GM18861 (cell line): ENCODE data around the gene CNBD2.
"Not testable (repeated sequence)": the region's sequence is repeated elsewhere in the genome, so short reads cannot be mapped to it uniquely, and the experiment has no call there.

ENCODE experiments used
- ATAC-seq: cut with Tn5 transposase; IDR thresholded peaks from one replicate; pipeline ENCODE4 v1.9.1; 2021; ENCODE audit not compliant: unreplicated experiment

The CNBD2 gene

DNA sequence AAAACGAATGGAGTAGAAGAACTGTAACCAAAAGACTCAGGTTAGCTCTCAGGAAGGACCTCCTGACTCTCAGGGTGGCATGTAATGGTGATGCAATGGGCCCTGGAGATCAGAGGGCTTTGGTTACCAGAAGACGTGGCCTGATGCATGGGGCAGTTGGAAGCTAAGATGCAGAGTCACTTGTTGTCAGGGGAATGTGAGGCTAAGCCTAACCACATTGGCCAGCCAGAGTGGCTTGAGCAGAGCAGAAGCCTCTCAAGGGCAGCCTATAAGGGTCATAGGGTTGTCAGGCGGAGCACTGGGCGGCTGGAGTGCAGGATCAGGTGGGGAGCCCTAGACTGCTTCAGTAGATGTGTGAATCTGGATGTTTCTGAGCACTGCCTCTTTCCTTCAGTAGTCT, 5.9 kb downstream of the CNBD2 start:
- ATAC-seq, result no peak

DNA sequence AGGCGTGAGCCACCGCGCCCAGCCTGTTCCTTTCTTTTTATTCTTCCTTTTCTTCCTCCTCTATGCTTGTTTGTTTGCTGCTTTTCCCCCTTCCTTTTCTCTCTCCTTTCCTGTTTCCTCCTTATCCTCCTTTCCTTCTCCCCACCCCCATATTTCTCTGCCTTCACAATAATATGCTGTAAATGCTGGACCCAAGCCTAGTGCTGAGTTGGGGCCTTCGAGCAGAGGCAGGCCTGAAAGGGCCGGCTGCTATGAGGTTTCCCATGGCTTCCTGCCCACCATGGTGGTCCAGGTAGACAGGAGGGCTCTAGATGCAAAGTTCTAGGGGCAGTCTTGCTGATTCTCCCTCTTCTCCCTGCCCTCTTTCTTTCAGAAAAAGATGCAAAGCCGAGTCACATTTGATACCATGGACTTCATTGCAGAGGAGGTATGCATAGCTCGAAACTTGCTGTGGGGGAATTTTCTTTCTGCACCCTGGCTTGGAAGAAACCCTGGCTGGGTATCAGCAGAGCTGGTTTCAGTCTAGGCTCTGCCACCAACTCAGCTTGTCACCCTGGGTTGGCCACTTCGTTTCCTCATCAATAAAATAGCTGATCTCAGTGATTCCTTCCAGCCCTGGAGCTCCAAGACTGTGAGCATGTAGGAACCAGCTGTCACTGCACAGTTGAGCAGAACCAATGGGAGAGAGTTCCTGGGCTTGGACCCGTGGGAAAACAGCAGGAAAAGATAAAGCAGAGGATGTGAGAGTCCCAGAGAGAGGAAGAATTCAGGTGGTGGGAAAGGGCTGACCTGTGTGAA, 7.4 kb downstream of the CNBD2 start:
- ATAC-seq, result no peak

DNA sequence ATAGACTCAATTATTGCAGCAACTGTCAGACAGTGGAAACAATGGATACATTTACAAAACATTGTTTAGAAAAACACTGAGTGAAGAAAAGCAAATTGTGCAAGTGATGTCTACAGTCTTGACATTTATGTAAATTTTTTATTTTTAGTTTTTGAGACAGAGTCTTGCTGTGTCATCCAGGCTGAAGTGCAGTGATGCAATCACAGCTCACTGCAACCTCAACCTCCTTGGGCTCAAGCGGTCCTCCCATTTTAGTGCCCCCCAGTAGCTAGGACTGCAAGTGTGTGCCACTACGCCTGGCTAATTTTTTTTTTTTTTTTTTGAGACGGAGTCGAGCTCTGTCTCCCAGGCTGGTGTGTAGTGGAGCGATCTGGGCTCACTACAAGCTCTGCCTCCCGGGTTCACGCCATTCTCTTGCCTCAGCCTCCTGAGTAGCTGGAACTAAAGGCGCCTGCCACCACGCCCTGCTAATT, 9.7 kb downstream of the CNBD2 start:
- no peak for ATAC-seq

DNA sequence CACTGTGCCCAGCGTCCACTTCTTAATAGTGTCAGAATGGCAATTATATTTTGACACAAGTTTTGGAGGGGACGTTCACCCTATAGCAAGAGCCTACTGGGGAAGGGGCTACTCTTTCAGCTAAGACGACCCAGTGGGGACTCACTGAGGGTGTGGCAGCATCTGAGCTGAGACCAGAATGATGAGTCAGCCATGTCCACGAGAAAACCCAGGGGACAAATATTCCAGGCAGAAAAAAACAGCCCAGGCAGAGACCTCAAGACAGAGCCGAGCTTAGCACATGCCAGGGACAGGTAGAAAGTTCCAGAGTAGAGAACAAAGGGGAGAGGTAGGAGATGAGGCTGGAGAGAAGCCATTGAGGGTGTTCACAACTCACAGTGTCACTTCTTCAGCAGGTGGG, 11.2 kb downstream of the CNBD2 start:
- ATAC-seq, result no peak

DNA sequence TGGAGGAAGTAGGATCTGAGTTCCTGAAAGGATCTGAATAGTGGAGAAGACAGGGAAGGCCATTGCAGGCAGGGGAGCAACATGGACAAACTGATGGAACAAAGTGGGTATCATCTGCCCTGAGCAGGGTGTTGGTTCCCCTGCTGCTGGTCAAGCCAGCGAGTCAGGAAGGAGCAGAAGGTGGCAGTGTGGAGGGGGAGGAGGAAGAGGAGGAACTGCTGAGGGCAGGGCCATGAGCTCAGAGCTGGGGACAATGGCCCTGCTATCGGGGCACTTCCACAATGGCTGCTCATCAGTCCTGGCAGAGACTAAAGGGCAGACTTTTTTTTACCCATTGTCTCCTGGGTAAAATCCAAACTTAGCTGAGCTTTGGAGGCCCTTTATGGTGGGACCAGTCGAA, 13.6 kb downstream of the CNBD2 start:
- no peak for ATAC-seq

DNA sequence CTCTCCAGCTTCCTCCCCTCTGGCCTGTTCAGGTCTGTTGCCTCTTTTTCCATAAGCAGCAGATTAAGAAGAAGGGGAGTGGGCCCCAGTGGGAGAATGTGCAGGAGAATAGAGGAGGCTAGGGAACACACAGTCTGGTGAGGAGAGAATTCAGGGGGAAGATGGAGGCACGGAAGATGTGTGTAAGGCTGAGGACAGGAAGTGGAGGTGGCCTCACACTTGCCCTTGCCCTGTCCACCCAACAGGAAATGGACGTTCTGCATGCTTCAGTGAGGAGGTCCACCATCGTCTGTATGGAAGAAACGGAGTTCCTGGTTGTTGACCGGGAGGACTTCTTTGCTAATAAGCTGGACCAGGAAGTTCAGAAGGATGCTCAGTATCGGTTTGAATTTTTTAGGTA, 16.0 kb downstream of the CNBD2 start:
- no peak for ATAC-seq

DNA sequence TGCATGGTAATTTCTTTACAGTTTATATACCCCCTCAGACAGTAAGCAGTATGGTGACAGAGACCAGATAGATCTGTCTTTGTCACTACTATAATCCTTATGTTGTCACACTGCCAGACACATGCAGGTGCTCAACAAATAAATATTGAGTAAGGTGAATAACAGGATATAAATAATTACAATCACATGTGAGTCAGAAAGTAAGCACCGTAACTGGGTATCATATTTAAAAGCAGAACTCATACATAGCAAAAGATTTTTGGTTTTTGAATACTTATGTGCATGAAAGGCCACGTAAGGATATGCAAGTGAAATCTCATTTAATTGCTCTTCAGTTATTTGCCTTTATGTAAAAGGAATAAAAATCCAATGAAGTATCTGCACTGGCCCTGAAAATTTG, 17.4 kb downstream of the CNBD2 start:
- ATAC-seq, result no peak

DNA sequence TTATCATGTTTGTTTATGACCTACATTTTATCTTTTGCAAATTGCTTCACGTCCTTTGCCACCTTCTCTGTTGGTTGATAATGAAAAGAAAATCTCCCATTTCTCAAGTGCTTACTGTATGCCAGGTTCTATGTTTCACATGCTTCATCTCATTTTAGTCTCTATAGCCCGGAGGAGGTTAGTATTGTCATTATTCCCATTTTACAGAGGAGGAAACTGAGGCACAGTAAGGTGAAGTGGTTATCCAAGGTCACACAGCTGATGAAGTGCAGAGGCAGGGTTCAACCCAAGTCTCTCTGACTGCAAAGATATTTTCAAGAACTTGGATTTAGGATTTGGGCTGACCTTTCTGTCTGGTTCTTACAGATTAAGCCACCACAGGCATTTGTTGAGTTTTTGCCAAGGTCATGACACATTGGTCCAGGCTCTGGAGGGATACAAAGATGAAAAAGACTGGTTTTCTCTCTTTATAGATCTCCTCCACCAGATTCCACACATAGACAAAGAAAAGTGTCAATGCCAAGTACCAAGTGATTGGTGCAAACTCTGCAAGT, 20.6 kb downstream of the CNBD2 start:
- ATAC-seq, result no peak

DNA sequence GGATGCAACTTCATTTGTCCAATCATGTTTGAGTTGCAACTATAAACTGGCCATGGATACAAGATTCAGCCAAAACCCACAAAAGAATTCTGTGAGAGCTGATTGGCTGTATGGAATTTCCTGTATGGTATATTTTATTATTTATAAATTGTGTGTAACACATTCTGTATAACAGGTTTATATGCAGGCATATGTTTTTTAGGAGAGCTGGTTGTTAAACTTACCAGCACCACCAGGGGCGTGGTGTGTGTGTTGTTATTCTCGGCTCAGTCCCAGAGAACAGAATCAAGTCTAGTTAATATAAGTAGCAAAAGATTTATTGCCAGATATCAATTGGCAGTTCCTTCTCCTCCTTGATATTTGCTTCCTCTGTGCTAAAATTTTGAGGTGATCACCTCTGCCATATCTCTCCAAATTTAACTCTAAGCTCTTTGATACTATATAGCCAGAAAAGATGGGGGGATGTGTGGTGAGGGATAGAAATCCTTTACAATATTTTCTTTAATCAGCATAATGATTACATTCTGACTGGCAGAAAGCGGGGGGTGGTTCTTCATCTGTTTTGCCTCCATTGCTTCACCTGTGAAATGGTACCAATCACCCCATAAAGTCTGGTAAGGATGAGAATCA, 22.9 kb downstream of the CNBD2 start:
- ATAC-seq, result no peak

DNA sequence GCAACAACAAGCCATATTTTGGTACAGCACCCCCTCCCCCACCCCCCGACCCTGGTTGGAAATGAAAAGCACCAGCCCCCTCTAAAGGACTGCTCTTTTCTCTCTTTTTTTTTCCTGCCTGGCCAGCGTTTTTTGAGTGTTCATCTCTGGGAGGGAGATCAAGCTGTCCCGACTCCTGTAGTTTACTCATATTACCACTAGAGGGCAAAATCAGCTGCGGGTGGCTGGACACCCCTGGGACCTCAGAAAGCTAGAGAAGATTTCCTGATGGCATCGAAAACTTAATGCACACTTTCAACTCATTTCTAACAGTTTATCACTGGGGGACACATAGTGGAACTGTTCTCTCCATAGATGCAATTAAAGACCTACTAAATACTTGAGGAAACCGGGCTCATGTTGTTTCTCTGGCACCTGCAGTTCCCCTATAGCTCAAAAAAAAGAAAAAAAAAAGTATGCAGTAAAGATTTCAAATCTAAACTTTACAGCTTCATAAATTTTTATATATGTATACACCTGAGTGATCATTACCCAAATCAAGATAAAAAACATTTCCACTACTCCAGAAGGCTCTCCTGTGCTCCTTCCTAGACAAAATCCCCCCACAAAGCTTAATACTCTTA, 24.4 kb downstream of the CNBD2 start:
- no peak for ATAC-seq

DNA sequence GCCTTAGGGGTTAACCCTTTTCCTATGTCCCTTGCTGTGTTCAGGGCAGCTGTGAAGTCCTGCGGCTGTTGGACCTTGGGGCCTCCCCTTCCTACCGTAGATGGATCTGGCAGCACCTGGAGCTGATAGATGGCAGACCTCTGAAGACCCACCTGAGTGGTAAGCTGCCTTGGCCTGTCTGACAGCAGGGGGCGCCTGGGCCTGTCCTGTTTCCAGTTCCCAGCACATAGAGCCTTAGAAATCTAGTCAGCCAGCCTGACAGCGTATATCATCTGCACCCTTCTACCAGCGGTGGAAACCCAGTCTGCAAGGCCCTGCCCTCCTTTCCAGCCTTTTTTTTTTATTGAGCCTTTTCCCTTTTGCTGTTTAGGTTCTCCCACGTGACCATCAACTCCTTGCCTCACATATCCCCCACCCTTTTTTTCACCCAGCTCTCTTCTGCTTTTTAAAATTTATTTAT, 26.6 kb downstream of the CNBD2 start:
- ATAC-seq, result no peak

DNA sequence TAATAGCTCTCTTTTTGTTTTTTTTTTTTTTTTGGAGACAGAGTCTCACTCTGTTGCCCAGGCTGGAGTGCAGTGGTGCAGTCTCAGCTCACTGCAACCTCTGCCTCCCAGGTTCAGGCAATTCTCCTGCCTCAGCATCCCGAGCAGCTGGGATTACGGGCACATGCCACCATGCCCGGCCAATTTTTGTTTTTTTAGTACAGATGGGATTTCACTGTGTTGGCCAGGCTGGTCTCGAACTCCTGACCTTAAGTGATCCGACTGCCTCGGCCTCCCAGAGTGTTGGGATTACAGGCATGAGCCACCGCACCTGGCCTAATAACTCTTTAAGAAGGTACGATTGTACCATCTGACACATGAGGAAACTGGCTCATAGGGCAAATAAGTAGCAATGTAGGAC, 28.1 kb downstream of the CNBD2 start:
- ATAC-seq, result not testable (repeated sequence)

DNA sequence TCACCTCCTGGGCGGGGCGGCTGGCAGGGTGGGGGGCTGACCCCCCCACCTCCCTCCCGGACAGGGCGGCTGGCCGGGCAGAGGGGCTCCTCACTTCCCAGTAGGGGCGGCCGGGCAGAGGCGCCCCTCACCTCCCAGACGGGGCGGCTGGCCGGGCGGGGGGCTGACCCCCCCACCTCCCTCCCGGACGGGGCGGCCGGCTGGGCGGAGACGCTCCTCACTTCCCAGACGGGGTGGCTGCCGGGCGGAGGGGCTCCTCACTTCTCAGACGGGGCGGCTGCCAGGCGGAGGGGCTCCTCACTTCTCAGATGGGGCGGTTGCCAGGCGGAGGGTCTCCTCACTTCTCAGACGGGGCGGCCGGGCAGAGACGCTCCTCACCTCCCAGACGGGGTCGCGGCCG, 32.9 kb downstream of the CNBD2 start:
- ATAC-seq, result not testable (repeated sequence)

DNA sequence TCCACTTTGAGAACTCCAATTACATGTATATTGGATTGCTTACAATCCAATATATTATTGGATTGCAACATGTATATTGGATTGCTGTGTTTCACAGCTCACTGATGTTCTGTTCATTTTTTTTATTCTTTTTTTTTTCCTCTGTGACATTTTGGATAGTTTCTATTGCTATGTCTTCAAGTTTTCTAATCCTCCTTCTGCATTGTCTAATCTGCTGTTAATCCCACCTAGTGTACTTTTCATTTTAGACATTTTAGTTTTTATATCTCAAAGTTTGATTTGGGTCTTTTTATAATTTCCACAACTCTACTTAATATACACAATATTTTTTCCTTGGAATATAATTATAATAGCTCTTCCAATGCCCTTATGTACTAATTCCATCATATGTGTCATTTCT, 34.5 kb downstream of the CNBD2 start:
- ATAC-seq, result no peak

DNA sequence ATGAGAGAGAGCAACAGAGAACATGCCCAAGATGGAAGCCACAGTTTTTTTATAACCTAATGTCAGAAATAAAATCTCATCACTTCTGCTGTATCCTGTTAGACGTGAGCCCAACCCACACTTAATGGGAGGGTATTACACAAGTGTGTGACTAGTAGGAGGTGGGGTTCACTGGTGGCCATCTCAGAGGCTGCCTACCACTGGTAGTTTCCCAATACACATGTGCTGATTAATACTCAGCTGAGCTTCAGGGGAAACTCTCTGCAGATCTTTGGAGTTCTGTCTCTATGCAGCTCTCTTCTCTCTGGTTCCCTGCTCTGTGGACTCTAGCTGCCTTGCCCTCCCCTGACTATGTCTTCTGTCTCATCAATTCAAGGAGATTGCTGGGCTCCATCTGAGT, 35.7 kb downstream of the CNBD2 start:
- no peak for ATAC-seq

DNA sequence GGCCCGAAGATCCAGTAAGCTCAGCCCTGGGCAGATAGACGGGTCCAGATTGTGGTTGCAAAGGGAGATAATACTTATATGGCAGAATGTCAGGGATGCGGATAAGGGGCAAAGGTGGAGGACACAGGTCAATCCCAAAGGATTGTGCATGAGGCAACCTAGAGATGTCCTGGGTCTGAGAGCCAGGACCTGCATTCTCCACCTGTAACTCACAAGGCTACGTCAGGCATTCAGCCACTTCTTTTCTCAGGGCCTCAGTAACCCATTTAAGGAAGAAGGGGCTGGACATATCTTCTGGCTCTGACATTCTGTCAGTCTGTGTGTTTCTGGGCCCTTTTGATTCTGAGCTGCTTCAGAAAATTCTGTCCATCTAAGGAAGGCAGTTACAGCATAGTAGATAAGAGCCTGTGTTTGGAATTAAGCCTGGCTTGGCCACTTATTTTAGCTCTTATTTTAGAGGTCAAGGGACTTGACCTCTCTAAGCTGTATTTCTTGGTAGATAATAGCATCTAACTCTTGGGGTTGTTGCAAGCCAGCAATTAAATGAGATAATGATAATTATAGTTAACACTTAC, 40.2 kb downstream of the CNBD2 start:
- ATAC-seq, result no peak

DNA sequence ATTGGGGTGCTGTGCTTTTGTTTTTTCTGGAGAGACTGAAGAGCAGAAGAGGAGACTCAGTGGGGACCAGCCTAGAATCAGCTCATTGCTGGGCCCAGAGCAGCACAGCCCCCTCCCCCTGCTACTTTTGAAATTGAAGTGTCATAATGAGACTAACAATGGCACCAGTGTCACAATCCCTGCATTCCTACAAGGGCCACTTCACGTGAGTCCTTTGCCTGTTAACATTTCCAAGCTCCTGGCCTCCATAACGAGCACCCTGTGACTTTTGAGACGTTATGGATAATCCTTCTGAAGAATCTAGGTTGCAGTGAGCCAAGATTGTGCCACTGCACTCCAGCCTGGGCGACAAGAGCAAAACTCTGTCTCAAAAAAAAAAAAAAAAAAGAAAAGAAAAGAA, 41.7 kb downstream of the CNBD2 start:
- no peak for ATAC-seq

DNA sequence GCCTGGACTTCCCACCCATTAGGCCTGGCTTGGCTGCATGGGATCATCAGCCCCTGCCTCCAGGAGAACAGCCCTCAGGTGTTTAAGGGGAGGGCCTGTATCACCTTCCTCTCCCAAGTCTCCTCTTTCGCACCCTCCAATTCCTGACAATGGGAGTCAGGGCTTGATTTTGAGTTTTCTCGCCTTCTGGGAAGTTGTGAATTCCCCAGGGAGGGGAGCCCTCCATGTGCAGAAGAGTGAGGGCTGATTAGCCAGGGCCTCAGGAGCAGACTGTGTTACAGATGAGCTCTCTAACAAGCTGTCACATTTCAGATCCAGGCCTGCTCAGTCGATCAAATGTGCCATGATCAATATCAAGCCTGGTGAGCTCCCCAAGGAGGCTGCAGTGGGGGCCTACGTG, 42.4 kb downstream of the CNBD2 start:
- no peak for ATAC-seq

DNA sequence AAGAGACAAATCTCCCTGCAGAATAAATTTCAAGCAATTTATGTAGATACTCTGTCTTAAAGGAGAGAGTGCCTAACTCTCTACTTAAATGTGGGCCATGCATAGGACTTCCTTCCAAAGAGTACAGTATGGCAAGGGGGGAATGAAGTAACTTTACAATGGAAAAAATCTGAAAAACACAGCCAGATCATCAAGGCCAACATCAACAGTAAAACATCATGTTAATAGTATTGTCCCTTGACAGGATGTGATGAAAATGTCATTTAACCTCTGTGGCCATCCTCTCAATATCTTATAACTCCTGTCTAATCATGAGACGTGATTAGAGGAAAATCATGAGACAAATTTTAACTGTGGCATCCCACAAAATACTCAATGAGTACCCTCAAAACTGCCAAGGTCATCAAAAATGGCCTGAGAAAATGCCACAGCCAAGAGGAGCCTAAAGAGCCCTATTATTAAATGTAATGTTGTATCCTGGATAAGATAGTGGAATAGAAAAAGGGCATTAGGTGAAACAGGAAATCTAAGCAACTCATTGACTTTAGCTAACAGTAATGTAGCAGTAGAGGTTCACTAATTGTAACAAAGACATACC, 47.5 kb downstream of the CNBD2 start:
- no peak for ATAC-seq

DNA sequence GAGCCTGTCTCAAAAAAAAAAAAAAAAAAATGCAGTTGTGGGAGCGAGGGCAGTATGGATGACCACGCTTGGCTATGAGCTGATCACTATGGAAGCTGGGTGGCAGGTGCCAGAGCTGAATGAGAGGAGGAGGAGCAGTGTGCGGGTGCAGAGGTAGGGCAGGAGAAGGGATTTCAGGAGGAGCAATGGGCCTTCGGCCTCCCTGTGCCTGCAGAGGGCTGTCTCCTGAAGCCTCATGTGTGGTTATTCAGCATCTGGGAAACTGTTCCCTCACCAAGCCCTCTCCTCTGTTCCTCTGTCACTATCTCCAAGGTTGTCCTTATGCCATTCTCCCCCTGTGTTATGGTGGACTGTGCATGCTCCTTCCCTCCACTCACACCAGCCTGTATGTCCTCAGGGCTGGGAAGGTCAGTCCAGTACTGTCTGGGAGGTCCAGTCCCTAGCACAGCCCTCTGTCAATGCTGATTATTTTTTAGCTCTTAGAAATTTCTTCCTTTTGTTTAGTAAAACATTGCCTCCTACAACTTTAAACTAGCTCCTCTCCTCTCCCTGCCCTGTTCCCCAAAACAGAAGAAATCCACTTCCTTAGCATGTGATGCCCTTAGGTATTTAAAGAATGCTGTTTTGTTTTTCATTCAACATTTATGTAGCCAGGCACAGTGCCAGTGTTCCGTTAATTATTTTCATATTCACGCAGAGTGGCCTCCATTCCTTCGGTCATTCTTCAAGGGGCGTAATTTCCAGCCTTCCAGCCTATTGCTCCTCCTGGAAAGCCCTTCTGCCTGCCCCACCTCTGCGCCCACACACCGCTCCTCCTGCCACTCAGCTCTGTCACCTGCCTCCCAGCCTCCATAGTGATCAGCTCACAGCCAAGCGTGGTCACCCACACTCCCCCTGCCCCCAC, 48.9 kb downstream of the CNBD2 start:
- no peak for ATAC-seq
